NCI-H1417 treated with DMSO at 0.1 percent for 48 hours (cell line): ENCODE results near the gene IRF3.
A peak's percentile ranks its signal among the peaks of the same experiment; 100 is the strongest.
"Not testable (repeated sequence)": the region's sequence is repeated elsewhere in the genome, so short reads cannot be mapped to it uniquely, and the experiment has no call there.

ENCODE experiments used
- DNase-seq: peaks from one replicate; lab custom pipeline; 2025; lab: John Stamatoyannopoulos, UW

Gene IRF3

GRCh38 chr19:49646586-49646985, 19.1 kb downstream of the IRF3 start:
- no peak for DNase-seq

GRCh38 chr19:49645995-49646394, 19.7 kb downstream of the IRF3 start:
- DNase-seq: no peak

- no peak for DNase-seq
Observed at GRCh38 chr19:49645592-49645991, 20.1 kb downstream of the IRF3 start.

- DNase-seq: no peak
Observed at GRCh38 chr19:49643466-49643865, 22.2 kb downstream of the IRF3 start.

GRCh38 chr19:49642492-49643035, 23.1 kb downstream of the IRF3 start:
- DNase-seq: no peak

- DNase-seq: peak; percentile 90
Observed at GRCh38 chr19:49641688-49642491, 23.8 kb downstream of the IRF3 start, which contains the start of gene SCAF1. TSS of gene SCAF1 (plus strand) at chr19:49642209. CDS start at chr19:49645027, 2,818 bp downstream.

GRCh38 chr19:49640113-49640898, 25.4 kb downstream of the IRF3 start, which contains the start of gene RRAS:
TSS of gene RRAS (minus strand) at chr19:49640143. CDS start at chr19:49640098, 45 bp downstream.
- DNase-seq: peak; percentile 97

- no peak for DNase-seq
Observed at GRCh38 chr19:49639401-49640112, 26.1 kb downstream of the IRF3 start.

GRCh38 chr19:49637821-49638738, 27.6 kb downstream of the IRF3 start:
- DNase-seq: no peak

GRCh38 chr19:49636233-49636932, 29.3 kb downstream of the IRF3 start:
- DNase-seq: no peak

GRCh38 chr19:49635530-49636232, 30.0 kb downstream of the IRF3 start:
- DNase-seq: no peak

- not testable (repeated sequence) for DNase-seq
Observed at GRCh38 chr19:49633273-49633672, 32.4 kb downstream of the IRF3 start.

- no peak for DNase-seq
Observed at GRCh38 chr19:49632576-49632975, 33.1 kb downstream of the IRF3 start.

GRCh38 chr19:49631610-49632192, 34.0 kb downstream of the IRF3 start:
- no peak for DNase-seq

GRCh38 chr19:49631014-49631588, 34.6 kb downstream of the IRF3 start:
- DNase-seq: no peak

GRCh38 chr19:49629659-49630058, 36.0 kb downstream of the IRF3 start:
- no peak for DNase-seq

GRCh38 chr19:49626226-49626625, 39.4 kb downstream of the IRF3 start:
- no peak for DNase-seq

GRCh38 chr19:49624967-49625910, 40.4 kb downstream of the IRF3 start:
- no peak for DNase-seq
